NCI-H1694 treated with DMSO at 0.1 percent for 48 hours (cell line): ENCODE results near the gene SCEL.
A peak's percentile ranks its signal among the peaks of the same experiment; 100 is the strongest.
"Not testable (repeated sequence)": the region's sequence is repeated elsewhere in the genome, so short reads cannot be mapped to it uniquely, and the experiment has no call there.

ENCODE experiments used
- DNase-seq: peaks from one replicate; lab custom pipeline; 2025; lab: John Stamatoyannopoulos, UW

SCEL gene

GRCh38 chr13:77558016-77558415 lies 22.5 kb downstream of the SCEL start:
- DNase-seq: no peak

GRCh38 chr13:77563111-77563510 lies 27.6 kb downstream of the SCEL start:
- DNase-seq: no peak

- peak; percentile 73 for DNase-seq
Measured at GRCh38 chr13:77565635-77566034, 30.1 kb downstream of the SCEL start.

DNA sequence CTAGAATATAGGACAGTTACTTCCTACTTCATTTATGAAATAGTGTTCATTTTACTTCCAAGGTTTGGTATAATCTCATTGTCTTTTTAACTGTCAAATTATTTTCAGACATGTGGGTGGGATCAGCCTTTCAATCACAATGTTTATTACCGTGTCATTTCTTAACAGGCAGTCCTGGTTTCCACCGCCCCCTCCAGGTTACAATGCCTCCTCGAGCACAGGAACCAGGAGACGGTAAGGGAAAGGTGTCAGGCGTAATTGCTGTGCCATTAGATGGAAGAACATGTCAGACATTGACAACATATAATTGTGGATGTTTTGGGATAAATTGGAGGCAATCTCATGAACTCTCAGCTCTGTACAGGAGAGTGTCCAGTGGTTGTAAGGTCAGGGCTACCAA lies 36.5 kb downstream of the SCEL start:
- no peak for DNase-seq

GRCh38 chr13:77574096-77574495 lies 38.6 kb downstream of the SCEL start:
- peak; percentile 55 for DNase-seq

GRCh38 chr13:77579959-77580358 lies 44.5 kb downstream of the SCEL start:
- DNase-seq: peak; percentile 79

DNA sequence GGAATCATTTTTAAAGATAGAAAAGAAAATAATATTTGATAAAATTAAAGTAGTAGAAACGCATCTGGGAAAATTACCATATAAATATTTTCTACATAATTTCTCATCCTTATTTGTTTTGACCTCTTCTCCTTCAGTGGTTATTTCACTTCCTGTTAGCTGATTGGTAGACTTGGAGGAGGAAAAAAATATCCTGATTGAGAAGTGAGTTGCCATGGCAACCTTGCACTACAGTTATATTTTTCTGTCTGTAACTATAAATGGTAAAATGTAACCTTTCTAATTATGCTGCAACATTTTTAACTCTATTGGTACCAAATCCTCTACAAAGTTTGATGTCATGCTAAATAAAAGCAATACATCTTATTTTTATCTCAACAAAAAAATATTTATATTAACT lies 45.2 kb downstream of the SCEL start:
- DNase-seq: peak; percentile 13

DNA sequence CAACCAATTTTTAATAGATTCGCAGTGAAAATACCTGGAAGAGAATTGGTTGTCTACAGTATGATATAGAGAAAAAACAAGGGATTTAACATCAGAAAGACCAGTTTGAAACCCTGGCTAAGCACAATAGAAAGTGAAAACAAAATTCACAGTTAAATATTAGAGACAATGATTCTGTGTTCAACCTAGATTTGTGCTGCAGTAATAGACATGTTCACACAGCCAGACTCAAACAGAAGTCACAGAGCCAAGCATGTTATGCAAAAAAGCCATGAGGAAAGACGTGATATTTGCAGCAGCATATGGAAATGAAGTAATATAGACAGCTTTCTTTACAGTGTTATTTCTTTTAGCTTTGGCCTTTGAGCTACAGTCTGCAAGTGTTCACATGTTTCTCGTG lies 48.1 kb downstream of the SCEL start:
- no peak for DNase-seq

- DNase-seq: no peak
Measured at GRCh38 chr13:77584106-77584505, 48.6 kb downstream of the SCEL start.

DNA sequence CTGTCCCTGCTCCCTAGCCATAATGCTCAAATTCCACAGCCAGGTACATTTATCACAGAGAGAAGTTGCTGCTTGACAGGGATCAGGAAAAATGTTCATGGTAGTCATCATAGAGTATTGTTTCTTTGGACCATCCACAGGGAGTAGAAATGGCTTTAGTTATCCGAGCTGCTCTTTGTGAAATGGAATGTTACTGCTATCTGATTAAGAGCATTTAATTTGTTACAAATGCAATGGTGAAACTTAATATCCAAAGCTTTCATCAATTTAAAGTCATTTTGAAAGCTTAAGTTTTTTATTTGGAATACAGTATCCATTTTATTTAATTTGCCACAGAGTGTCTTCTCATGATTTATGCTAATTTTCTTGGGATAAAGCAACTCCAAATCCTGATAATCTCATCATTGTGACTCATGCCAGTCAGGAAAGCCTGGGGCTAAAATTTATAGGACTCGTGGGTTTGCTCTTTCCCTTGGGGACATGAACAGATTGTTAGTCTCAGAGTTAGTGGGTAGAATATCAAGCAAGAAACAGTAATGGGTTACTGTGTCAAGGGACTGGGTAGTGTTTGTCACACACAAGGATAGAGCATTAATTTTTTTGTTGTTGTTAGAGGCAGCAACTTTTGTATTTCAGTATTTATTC lies 59.8 kb downstream of the SCEL start:
- no peak for DNase-seq

- no peak for DNase-seq
Measured at GRCh38 chr13:77596777-77597176, 61.3 kb downstream of the SCEL start.

- DNase-seq: peak; percentile 90
Measured at GRCh38 chr13:77599351-77599750, 63.8 kb downstream of the SCEL start.

DNA sequence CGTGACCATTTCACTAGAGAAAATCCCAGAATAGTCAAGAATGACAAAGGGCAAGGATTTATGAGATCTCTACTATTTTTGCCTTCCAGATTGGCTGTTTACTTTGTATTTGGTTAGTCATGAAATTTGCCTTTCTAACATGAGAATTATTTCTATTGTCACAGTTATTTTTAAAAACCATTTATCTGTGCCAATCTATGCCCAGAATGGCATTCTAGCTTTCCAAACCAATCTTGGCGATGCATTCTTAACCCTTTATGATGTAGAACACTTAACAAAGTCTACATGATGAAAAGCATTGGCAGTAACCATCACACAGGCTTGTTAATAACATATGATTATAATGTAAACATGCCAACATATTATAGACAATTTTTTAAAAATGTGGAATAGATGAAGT lies 65.2 kb downstream of the SCEL start:
- no peak for DNase-seq

DNA sequence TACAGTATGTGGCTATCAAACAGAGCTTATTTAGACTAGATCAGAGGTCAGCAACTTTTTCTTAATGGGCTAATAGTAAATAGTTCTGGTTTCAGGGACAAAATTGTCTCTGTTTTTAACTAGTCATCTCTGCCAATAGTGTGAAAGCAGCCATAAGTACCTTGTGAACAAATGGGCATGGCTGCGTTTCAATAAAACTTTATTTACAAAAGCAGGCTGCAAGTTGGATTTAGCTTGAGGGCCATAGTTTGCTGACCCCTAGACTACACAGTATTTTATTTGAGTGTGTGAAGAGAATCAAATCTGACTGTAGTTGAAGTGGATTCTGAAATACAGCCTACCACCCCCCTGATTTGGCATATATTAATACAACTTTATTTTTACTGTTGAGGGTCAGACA lies 75.6 kb downstream of the SCEL start:
- DNase-seq: no peak

DNA sequence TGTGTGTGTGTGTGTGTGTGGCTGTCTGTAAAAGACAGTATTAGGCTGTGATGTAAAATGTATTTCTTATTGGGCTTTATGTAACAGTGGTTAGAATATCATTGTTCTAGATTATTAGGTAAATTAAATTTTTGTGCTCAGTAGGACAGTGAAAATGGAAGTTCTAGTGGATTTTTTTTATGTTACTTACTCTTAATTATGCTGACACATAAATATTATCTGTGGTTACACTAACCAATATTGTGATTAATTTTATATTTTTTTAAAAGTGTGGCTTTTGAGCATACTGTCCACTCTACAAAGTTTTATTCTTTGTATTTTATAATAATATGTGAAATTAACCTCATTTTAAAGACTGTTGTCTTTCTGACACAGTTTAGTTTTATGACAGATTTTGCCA lies 80.5 kb downstream of the SCEL start:
- no peak for DNase-seq

GRCh38 chr13:77619655-77620054 lies 84.1 kb downstream of the SCEL start:
- DNase-seq: no peak

DNA sequence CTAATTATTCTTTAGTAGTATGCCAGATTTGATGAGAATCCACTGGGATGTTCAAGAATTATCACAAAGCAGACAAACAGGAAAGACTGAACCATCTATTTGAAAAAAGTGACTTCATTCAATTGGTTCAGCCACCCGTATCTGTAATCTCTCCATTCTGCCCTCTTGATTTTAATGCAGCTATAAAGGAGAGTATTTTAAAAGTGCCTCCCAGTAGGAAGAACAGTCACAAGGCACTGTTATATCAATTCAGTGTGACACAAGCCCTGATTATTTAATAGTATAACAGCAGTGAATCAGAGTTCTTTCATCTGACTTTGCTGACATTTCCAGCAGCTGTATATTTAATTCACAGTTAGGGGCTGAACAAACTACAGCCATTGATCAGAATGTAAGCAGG lies 84.6 kb downstream of the SCEL start:
- DNase-seq: no peak

- no peak for DNase-seq
Measured at GRCh38 chr13:77623806-77624205, 88.3 kb downstream of the SCEL start.

DNA sequence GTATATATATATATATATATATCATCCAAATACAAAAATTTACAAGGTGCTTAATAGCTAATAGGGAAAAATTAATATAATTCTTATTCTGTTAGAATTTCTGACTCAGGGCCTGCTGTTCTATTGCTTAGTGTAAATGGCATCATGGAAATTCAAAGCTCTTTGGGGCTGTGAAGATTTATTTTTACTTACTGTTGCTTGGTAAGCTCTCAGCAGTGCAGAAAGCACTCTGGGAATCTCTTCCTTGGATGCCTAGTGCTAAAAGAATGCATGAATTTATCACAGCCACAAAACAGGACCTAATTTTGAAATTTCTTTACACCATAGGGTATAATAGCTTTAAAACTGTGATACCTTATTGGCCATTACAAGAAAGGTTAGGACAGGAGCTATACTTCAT lies 92.7 kb downstream of the SCEL start:
- DNase-seq: no peak

- DNase-seq: peak; percentile 60
Measured at GRCh38 chr13:77637588-77637987, 102.1 kb downstream of the SCEL start.

- no peak for DNase-seq
Measured at GRCh38 chr13:77650409-77650808, 114.9 kb downstream of the SCEL start.

DNA sequence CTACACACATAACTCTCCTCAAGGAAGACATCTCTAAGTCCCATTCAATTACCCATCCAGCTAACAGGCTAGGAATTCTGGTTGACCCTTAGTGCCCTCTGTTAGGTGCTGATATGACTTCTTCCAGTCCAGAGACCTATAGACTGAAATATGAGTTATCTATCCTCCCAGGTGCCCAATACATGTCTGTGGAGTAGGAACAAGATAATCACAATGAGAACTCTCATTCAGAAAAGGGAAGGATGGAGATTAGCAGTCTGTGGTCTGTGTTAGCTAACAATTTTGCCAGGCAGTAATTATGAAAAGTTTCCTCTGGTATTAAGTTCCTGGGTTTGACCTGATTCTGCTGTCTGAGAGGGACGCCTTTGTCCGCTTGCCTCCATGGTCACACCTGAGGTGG lies 117.8 kb downstream of the SCEL start:
- DNase-seq: no peak

DNA sequence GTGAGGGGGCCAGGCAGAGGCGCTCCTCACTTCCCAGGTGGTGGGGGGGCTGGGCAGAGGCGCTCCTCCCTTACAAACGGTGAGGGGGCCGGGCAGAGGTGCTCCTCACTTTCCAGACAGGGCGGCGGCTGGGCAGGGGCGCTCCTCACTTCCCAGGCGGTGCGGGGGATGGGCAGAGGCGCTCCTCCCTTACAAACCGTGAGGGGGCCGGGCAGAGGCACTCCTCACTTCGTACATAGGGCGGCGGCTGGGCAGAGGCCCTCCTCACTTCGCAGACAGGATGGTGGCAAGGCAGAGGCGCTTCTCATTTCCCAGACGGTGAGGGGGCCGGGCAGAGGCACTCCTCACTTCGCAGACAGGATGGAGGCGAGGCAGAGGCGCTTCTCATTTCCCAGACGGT lies 124.5 kb downstream of the SCEL start:
- not testable (repeated sequence) for DNase-seq

DNA sequence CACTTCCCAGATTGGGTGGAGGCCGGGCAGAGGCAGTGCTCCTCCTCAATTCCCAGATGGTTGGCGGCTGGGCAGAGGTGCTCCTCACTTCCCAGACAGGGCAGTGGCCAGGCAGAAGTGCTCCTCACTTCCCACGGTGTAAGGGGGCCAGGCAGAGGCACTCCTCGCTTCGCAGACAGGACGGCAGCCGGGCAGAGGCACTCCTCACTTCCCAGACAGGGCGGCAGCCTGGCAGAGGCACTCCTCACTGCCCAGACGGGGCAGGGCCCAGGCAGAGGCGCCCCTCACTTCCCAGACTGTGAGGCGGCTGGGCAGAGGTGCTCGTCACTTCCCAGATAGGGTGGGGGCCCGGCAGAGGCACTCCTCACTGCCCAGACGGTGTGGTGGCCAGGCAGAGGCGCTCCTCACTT lies 125.3 kb downstream of the SCEL start:
- DNase-seq: no peak

DNA sequence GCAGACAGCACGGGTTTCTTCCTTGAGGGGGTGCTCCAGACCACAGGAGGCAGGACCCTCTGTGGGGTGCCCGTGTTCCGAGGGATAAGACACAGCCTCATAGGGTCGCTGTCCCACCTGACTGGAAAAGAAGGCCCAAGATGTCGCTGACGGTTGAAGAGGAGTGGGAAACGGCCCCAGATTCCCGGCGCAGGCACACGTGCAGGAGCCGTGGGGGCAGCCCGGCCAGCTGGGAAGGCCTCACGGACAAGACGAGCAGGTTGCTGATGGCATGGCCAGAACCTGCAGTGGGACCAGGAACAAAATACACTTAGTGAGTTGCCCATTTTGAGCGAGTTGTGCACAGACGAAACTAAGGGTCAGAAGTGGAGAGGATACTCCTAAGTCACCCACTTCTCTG lies 126.8 kb downstream of the SCEL start:
- not testable (repeated sequence) for DNase-seq
